Coronary artery (tissue), 2 donors: ENCODE data around the gene FBXL17.
A peak's percentile ranks its signal among the peaks of the same experiment; 100 is the strongest.

Experiments used
- DNase-seq: peaks from one replicate; pipeline ENCODE4 v3.0.0-alpha.2; 2017; ENCODE audit warnings: low spot score
- H3K27ac ChIP-seq, 2 donors: fragments of 200-600 bp; sonication (generic); one replicate each; pipeline ENCODE4 v1.5.1; 2016 to 2019
- H3K4me3 ChIP-seq: fragments of 200-600 bp; sonication (generic); 2 replicates; pipeline ENCODE4 v1.5.1; 2016; ENCODE audit warnings: mild to moderate bottlenecking, moderate library complexity
- CTCF ChIP-seq: fragments of 200-600 bp; sonication (generic); IDR thresholded peaks from one replicate; pipeline ENCODE4 v1.5.1; 2019; ENCODE audit warnings: antibody characterized with exemption

Gene FBXL17

DNA sequence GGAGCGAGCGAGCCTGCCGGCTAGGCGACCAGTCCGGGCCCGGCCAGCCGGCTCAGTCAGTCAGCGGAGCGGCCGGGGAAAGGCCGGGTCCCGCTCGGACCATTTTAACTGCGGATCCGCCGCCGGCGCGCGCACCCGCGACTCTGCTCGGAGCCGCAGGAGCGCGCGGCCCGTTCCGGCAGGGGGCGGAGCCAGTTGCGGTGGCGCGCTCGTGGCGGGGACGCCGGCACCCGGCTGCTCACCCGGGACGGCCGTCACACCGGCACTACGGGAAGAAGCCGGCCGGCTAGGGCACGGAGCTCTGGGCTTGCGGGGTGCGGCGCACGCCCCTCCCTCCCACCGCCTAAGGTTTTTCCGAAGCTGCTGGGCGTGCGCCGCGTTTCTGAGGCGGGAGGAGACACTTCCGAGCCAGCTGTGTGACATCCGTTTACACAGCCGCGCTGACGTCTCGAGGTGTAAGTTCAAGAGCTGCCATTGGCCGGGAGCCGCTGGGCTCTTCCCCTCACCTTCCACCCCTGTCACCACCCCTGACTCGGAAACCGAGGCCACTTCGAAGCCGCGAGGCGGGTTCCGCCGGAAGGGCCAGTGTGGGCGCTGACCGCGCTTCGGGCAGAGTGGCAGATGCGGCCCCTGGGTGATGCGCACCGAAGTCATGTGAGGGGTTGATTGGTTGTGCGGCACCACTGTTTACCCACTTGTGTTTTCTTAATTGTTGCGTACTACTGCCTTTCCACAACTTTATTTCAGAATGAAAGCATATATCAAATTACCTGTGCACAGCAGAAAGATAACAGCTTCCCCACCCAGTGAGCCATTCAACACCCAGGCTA lies at the start of gene FBXL17:
Gene FBXL17, minus strand, starts transcription at position 145 of the 830 bp plus-strand sequence.
- no peak for TF ChIP-seq CTCF
- H3K4me3 ChIP-seq: peak within 1 kb of the TSS; percentile 99
- H3K27ac ChIP-seq: peak within 1 kb of the TSS; percentile 99 to 100
- peak; percentile 97 for DNase-seq

GRCh38 chr5:108430931-108431608 lies 49.2 kb upstream of the FBXL17 start:
- H3K4me3 ChIP-seq: no peak overlapping the region
- TF ChIP-seq CTCF: no peak
- H3K27ac ChIP-seq: no peak overlapping the region
- no peak for DNase-seq

DNA sequence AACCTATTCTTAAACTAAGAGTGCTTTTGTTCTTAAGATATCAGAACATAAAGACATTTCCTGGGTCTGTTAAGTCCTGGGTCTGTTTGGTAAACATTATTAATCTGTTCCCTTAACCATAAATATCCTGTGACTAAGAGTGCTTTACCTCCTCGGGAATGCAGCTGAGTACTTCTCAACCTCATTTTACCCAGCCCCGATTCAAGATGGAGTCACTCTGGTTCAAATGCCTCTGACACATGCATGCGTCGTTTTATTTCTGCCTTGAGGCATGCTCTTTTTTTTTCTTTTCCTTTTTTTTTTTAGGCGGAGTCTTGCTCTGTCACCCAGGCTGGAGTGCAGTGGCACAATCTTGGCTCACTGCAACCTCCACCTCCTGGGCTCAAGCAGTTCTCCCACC lies 39.8 kb upstream of the FBXL17 start:
- H3K4me3 ChIP-seq: no peak overlapping the region
- no peak for TF ChIP-seq CTCF
- no peak overlapping the region for H3K27ac ChIP-seq
- no peak for DNase-seq

GRCh38 chr5:108420755-108421154 lies 38.9 kb upstream of the FBXL17 start:
- no peak for DNase-seq
- no peak overlapping the region for H3K4me3 ChIP-seq
- no peak for TF ChIP-seq CTCF
- H3K27ac ChIP-seq: no peak overlapping the region

- no peak for TF ChIP-seq CTCF
- no peak overlapping the region for H3K27ac ChIP-seq
- no peak for DNase-seq
- H3K4me3 ChIP-seq: no peak overlapping the region
Observed at GRCh38 chr5:108420158-108420557, 38.3 kb upstream of the FBXL17 start.

DNA sequence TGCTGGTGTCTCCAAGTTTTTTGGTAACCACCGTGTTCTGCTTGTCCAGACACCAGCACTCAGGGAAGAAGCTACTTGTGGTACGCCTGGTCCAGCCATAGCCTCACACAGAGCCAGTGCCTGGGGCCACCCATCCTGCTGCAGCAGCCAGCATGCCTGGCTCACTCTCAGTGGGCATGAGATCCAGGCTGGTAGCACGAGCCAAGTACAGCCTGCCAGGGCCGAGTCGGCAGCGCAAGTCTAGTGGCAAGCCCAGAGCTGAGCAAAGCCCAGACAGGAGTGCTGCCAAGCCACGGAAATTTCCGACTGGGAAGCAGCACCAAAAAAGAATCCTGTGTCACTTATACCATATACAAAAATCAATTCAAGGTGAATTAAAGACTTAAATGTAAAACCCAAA lies 36.3 kb upstream of the FBXL17 start:
- TF ChIP-seq CTCF: no peak
- no peak overlapping the region for H3K27ac ChIP-seq
- no peak overlapping the region for H3K4me3 ChIP-seq
- DNase-seq: no peak

DNA sequence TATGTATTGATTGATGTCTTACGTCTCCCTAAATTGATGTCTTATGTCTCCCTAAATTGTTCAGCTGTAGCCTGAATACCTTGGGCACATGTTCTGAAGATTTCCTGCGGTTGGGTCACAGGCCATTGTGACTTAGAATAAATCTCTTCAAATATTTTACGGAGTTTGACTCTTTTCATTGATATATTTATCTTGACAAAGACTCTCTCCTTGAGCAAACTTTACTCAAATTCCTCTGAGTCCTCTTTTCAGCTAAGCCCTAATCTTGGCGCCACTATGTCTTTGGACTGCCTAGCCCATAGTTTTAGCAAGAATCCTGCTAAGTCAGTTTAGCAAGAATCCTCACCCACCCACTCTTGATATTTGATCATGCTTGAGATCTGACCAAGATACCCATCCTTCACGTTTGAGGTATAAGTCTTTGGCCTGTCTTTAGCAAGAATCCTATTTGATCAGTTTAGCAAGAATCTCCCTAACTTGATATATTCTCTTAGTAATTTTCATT lies 35.3 kb upstream of the FBXL17 start:
- no peak for TF ChIP-seq CTCF

More for the DNA sequence above, 35.3 kb upstream of the FBXL17 start:
- DNase-seq: no peak
- H3K27ac ChIP-seq: no peak overlapping the region
- no peak overlapping the region for H3K4me3 ChIP-seq
